SHP77 (cell line): ENCODE results near the gene PLSCR3.

Experiments used
- DNase-seq, 2 experiments: peaks; one replicate each; lab custom pipeline; 2025; lab: John Stamatoyannopoulos, UW

Gene PLSCR3

DNA sequence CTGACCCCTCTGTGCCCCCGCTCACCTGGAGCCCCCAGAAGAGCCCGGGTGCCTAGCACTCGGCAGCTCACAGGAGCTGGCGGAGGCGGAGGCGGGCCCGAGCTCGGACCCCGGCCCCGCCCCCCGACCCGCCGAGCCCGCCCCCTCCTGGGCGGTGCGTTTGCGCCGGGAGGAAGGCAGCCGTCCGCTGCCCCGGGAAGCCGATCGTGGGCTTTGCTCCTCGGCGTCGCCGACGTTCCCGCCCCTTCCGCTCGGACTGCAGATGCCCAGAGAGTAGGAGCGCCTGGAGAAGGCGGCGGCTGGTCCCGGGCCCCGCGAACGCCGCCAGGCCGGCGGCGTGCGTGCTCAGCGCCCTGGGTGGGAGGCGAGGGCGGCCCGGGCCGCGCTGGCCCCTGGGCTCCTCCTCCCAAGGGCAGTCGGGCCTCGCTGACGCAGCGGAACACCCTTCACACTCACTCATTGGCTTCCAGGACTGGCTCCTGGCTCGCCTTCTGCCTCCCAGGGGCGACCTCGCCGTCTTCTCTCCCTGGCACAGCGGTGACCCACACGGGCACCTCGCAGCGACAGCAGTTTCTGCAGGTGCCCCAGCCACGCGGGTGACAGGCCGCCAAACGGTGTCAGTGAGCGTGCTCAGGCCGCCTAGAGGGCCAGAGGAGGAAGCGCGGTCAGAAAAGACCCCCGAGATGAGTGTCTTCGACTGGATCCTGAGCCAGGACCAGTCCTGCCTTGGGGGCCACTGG lies at the start of gene PLSCR3:
Gene PLSCR3, minus strand, starts transcription at position 74 of the 740 bp plus-strand sequence. CDS start 415 bp downstream, outside the sequence.
- peak; percentile 87 to 93 for DNase-seq

DNA sequence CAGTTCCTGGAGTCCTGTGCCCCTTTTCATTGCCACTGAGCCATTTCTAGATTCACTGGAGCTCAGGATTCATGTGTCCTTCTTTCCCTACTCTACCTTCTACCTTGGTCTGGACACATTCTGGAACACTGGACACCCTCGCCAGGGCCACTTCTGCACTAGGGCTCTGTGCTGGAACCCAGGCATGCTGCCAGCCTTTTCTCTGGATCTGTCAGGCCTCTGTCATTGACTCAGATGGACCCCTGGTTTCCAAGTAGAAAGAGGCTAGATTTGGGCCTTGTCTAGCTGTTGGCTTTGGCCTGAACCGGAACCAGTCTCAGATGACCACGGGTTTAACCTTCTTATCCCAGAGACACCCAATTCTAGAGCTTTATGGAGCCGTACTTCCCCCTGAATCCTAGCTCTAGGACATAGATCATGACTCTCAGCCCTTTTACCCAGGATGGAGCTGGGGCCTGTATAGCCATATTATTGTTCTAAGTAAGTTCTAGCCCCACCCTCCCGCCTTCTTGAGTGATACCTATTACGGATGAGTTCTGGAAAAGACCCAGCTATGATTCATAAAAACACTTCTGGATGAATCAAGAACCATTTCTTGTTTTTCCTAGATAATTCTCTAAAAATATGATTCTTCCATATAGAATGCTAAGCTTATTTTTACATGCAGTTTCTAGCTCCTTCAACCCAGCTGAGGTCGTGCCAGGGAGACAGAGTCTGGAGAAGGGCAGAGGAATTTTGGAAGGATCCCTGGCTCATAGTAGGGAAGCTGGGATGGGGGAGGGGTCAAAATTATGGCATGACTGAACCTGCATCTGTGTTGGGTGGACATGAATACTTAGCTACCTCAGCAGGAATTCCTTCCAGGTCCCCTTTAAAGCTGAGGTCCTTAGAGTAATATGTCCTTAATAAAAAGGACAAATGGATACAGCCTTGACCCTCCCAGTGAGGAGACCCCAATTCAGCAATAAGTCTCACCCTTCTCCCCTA lies 49.5 kb upstream of the PLSCR3 start:
- no peak for DNase-seq

DNA sequence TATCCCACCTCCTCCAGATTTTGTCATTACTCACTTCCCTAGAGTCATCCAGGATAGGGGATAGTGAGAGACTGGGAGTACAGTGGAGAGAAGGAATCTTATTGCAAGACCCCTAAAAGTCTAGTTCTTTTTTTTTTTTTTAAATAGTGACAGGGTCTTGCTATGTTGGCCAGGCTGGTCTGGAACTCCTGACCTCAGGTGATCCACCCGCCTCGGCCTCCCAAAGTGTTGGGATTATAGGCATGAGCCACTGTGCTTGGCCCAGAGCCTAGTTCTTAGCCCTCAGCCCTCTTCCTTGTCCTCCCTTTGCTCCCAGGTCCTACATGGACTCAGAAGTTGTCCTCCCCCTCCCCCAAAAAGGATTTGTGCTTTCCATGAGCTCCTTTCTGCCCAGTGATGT lies 47.8 kb upstream of the PLSCR3 start:
- DNase-seq: no peak

DNA sequence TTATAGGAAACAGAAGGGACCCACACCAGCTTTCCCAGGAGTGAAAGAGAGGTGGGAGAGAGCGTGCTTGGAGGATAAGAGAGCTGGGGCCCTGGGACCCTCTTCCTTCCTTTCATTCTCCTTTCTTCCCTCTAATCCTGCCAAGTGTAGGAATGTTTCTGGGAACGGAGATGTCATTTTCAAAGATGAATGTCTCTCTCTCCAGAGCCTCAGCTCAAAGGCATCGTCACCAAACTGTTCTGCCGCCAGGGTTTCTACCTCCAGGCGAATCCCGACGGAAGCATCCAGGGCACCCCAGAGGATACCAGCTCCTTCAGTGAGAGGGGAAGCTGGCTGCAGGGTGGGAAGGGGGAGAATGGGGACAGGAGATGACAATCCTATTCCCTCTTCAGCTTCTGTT lies 46.9 kb upstream of the PLSCR3 start:
- no peak for DNase-seq

DNA sequence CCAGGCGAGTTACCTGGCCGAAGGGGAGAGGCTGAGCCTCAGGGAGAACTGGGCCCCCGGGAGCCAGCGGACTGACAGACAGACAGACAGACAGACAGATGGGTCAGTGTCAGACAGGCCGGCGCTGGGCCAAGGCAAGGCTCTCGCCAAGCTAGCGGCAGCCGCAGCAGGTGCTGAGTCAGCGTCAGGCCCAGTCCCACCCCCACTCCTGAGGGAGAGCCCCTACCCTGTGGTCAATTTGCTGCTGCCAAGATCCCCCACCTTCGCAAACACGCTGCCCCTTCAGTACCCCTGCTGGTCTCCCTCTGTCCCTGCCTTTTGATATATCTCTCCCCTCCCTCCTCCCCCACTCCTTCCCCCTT lies 46.5 kb upstream of the PLSCR3 start:
- no peak for DNase-seq

DNA sequence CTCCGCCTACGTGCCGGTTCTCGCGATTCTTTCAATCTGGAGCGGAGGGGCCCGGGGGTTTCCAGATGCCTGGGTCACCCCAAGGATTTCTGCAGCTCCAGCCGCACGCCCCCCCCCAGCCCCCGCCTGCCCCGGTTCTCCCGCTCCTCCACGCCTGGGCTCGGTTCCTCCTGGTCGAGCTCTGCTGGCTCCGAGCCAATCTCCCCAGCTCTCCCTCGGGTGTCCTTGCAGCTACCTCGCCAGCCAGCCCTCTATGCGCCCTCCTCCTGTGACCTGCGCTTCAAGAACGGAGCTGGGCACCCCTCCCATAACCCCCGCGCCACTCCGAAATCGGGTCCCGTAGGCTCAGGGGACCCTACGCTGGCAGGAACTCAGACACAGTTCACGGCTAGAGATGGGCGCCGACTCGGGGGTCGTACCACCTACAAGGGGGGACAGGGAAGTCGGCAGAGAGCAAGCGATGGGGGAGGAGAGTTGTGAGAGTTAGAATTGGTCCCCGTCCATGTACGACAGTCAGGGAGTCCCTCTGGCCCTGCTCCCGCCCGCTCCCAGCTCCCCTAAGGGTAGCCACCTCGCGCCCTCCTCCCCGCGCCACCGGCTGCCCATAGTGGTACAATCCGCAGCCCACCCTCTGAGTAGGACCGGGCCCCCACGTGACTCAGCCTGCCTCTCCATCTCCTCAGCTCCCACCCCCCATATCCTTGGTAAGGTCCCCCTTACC lies 45.9 kb upstream of the PLSCR3 start:
- DNase-seq: no peak

DNA sequence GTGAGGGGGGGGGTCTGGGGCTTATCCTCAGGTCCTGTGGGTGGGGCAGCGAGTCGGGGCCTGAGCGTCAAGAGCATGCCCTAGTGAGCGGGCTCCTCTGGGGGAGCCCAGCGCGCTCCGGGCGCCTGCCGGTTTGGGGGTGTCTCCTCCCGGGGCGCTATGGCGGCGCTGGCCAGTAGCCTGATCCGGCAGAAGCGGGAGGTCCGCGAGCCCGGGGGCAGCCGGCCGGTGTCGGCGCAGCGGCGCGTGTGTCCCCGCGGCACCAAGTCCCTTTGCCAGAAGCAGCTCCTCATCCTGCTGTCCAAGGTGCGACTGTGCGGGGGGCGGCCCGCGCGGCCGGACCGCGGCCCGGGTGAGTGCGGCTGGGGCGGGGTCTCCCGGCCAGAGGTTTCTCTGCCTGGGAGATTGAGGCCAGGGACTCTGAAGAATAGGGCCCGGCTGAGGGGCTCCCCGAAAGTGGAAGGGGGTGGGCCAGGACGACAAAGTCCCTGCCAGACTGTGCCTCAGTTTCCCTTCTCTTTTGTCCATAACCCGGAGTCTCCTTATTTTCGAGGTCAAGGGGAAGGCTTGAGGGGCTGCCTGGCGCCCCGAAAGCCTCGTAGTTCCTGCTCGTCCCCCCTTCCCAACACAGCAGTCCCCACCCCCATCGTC lies 45.3 kb upstream of the PLSCR3 start, which contains the start of gene FGF11:
Gene FGF11, plus strand, starts transcription at position 51 of the 651 bp plus-strand sequence. Its CDS starts 109 bp downstream, at position 160.
- no peak for DNase-seq

DNA sequence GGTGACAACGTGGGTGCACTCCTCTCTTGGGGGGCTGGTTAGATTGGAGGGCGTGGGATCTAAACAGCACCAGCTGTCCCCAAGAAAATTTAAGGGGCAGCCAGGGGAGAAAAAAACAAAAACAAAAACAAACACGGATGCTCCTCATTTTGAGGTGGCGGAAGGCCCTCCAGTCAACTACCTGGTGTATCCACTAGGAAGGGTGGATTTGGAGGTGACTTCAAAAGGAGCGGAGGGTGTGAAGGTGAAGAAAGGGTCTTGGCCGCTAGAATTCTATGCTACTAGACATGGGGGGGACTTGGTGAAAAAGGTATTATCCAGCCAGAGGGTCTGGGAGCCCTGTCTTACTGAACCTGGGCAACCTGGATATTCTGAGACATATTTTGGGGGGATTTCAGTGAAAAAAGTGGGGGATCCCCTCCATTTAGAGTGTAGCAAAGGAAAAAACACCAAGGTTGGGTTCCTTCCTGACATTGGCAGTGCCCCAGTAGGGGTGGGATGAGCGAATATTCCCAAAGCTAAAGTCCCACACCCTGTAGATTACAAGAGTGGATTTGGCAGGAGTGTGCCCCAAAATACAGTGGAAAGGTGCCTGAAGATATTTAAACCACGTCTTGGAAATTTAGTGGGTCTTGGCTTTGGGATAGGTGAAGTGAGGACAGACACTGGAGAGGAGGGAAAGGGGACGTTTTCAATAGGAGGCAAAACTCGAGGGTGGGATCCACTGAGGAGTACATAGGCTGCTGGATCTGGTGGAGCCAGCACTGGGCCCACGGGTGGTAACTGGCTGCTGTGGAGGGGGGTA lies 44.5 kb upstream of the PLSCR3 start:
- DNase-seq: no peak

DNA sequence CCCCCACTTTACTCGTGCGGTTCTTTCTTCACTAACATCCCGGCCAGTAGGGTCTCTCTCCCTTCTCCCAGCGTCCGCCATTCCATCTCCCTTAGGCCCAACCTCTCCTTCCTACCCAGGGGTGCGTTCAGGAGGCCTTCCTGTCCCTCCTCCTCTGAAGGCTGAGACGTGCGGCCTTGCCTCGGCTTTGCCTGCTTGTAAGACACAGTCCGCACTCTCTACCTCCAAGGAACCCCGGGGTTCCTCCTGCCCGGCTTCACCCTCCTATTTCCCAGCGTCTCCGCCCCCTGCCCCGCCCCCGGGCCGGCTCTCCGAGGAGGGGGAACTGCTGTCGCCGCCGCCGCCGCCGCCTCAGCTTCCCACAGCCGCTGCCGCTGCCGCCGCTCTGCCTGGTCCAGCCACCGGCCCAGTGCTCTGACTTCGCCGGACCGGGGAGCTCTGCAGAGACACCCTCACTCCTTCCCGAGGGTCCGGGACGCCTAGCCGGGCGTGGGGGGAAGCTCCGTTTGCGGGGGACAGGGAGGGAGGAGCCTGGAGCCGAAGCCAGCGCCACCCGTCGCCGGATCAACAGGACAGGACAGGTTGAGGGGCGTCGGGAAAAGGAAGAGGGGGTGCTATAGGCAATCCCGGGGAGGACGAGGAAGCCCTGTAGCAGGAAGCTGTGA lies 43.8 kb upstream of the PLSCR3 start:
- DNase-seq: no peak

DNA sequence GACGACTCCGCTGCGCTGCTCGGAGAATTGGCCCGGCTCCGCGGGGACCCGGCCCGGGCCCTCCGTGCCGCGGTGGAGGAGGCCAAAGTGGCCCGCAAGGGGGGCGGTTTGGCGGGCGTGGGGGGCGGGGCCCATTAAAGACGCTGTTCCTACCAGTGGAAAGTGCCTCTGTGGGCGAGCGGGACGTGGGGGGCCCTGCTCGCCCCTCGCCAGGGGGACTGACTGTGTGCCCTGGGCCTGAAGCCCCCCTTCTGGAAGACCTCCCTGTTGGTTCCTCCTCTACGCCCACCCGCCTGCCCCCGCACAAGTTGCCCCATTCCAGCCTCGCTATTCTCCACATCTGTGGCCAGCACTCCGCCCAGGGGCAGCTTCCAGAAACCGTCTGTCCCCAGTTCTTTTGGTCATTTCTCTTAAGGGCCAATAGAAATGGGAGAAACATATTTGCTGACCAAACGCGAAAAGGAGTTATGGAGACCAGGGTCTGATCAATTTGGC lies 43.1 kb upstream of the PLSCR3 start:
- no peak for DNase-seq

DNA sequence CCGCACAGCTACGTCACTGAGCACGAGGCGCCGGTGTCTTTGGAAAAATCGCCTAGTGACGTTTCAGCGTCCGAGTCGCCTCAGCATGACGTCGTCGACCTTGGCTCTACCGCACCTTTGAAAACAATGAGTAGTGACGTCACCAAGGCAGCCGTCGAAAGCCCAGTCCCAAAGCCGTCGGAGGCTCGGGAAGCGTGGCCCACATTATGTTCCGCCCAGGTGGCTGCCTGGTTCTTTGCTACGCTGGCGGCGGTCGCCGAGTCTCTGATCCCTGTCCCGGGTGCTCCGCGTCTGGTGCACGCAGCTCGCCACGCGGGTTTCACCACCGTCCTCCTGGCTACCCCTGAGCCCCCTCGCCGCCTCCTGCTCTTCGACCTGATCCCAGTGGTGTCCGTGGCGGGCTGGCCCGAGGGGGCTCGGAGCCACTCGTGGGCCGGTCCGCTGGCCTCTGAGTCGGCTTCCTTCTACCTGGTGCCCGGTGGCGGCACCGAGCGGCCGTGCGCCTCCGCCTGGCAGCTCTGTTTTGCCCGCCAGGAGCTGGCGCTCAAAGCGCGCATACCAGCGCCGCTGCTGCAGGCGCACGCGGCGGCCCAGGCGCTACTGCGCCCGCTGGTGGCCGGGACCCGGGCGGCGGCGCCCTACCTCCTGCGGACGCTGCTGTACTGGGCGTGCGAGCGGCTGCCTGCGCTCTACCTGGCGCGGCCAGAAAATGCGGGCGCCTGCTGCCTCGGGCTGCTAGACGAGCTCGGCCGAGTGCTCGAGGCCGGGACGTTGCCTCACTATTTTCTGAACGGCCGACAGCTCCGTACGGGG lies 42.4 kb upstream of the PLSCR3 start:
- peak; percentile 84 to 89 for DNase-seq

DNA sequence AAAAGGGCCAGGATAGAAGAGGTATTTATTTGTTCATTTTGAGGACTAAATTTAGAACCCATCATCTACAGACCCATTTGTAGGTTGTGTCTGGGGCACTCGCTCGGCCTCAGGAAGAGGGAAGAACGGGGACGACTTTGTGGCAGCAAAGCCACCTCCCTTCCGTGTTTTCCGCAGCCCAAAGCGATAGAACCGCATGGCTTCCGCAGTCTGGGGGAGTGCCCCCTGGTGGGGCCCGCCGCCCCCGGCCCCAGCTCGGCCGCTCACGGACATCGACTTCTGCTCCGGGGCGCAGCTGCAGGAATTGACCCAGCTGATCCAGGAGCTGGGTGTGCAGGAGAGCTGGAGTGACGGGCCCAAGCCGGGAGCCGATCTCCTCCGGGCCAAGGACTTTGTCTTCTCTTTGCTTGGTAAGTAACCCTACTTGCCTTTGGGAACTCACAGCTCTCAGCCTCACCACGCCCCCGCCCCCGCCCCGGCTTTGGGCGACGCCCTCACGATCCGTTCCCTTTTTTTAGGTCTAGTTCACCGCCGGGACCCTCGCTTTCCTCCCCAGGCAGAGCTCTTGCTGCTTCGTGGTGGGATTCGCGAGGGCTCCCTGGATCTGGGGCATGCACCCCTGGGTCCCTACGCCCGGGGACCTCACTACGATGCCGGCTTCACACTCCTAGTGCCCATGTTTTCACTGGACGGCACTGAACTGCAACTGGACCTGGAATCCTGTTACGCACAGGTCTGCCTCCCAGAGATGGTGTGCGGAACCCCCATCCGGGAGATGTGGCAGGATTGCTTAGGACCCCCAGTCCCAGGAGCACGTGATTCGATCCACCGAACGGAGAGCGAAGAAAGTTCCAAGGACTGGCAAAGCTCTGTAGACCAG lies 41.6 kb upstream of the PLSCR3 start:
- DNase-seq: peak; percentile 59 to 73

DNA sequence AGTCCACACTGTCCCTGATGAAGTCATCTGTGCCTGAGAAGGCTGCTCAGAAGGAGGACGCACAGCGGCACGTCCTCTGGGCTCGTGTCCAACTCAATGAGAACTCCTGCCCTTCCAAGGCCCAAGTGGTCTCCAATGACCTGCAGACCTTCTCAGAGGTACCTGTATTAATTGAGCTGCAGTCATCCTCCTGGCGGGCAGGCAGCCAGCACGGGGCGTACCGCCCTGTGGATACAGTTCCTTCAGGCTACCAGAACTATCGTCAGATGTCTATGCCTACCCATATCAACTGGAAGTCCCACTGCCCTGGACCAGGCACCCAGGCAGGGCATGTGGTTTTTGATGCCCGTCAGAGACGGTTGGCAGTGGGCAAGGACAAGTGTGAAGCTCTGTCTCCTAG lies 38.0 kb upstream of the PLSCR3 start:
- DNase-seq: no peak

DNA sequence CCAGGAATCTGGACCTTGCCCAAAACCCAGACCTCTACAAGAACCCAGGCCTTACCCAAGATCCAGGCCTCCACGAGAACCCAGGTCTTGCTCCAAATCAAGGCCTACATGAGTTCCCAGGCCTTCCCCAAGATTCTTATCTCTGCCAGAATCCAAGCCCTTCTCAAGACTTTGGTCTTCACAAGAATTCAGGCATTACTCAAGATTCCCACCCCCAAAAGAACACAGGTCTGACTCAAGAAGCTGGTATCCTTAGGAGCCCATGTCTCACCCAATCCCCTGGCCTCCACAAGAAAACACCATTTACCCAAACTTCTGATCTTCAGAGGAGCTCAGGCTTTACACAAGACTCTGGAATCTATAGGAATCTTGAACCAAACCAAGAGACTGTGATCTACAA lies 36.9 kb upstream of the PLSCR3 start:
- DNase-seq: no peak

DNA sequence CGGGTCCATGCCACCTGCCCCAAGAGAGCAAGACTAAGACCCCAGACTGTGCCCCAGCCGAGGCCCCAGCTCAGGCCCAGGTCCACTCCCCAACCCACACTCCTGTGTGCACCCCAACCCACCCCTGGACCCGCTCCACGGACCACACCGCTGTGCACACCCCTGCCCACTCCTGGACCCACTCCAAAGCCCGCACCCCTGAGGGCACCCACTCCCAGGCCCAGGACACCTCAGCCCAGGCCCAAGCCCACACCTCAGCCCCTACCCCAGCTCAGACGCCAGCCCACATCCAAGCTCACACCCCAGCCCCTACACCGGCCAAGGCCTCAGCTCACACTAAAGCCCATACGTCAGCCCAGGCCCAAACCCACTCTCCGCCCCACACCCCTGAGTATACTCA lies 35.4 kb upstream of the PLSCR3 start:
- no peak for DNase-seq

DNA sequence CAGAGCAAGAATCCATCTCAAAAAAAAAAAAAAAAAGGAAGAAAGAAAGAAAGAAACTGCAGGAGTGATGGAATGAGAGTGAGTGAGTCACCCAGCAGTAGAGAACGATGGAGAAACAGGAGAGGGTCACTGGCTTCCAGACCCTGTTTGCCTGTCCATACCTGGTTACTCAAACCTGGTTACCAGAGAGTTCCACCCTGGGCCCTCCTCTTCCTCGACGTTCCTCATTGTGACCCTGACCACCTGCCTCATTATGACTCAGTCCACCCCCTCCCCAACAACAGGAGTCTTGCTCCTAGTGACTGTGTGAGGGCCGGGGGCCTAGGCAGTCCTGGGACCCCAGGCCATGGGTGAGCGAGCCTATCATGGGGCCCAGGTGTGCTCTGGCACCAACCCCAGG lies 34.2 kb upstream of the PLSCR3 start, which contains the start of gene SPEM3:
Gene SPEM3, plus strand, starts transcription at position 301 of the 400 bp plus-strand sequence. Its CDS starts 46 bp downstream, at position 347.
- DNase-seq: no peak

DNA sequence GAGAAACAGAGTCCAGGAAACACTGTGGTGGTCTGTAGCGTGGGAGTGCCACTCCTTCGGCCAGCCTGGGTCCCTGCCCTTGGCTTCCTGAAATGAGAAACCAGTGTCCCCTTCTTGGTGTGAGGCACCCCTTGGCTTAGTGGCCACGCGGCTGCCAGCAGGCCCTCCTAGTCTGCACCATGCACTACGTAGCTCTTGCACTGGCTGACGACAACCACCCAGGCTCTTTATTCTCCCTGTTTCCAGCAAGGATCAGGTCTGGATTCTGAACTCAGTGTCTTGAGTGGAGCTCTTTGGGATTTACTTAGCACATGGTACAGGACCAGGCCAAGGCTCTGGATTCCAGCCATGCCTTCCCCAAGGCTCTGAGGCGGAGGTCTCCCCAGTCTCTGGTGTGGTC lies 33.2 kb upstream of the PLSCR3 start:
- no peak for DNase-seq

DNA sequence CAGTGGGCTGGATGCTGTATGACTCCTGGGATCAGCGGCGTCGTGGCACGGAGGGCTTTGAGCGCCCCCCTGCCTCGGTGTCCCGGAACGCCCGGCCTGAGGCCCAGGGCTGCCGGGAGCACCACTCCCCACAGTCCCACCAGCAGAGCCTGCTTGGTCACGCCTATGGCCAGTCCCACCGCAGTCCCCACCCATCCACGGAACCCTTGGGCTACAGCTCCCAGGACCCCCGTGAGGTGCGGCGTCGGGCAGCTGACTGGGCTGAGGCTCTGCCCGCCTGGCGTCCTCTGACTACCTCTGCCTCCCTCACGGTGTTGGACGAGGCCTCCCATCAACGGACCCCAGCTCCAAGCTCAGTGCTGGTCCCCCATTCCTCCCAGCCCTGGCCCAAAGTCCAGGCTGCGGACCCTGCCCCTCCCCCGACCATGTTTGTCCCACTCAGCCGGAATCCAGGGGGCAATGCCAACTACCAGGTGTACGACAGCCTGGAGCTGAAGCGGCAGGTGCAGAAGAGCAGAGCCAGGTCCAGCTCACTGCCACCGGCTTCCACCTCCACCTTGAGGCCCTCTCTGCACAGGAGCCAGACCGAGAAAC lies 32.7 kb upstream of the PLSCR3 start:
- DNase-seq: no peak
